ENCODE data around the gene KIAA0513.

KIAA0513 gene

DNA sequence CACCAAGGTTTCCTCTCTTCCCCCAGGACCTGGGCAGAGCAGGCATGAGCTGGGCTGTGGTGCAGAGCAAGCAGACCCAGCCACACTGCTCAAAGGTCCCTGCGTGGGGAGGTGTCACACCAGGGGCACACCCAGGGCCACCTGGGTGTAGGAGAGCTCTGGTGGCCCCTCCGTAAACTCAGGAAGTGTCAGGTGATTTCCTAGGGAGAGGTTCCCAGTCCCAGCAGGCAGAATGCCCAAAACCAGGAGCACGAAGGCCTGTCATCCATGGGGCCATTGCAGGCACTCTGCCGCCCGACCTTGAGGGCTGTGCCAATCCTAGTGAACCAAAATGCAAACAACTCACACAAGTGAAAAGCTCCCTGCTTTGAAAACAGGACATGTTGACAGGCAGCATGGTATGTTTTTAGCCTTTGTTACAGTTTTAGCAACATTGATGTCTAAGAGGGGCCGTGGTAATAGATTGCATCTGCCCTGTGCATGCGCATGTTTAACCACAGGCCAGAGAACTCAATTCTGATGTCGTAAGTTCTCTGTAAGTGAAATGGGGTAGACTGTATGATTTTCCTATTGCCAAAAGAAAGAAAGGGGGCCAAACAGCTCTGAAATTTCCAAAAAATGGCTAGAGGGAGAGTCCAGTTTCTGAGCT lies 63.4 kb downstream of the KIAA0513 start:
- no peak for DNase-seq (ENCODE audit: low spot score)

DNA sequence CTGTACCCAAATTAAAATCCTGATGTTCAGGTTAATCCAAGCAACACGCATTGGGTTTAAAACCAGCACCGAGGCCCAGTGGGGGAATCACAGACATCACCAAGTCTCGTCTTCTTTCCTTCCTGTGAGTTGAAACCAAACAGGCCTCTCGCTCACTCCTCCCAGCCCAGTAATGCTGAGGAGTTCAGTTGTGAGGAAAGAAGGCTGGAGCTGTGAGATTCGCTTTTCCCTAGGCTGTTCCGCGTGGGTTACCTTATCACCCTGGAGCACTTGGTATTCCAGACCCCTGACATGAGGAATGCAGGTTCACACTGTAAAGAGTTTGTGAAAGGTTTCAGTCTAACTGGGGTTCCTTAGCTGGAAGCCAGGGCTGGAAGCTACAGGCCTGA lies 63.9 kb downstream of the KIAA0513 start:
- no peak for DNase-seq (ENCODE audit: low spot score)

DNA sequence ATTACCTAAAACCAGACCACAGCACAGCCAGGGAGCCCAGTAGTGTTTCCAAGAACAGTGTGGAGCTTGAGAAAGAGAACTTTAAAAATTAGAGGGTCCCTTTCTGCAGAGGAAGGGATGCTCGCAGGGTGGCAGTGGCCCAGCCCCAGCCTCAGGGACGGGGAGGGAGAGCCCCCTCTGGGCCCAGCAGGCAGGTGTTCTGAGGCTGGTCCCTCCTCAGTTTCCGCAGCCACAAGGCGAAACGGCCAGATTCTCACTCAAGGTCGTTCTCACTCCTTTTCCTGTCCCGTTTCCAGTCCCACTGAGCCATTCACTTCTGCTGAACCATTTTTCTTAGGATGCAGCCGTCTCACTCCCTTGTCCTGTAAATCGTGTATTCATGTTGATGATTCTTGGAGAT lies 64.7 kb downstream of the KIAA0513 start:
- no peak for DNase-seq (ENCODE audit: low spot score)

DNA sequence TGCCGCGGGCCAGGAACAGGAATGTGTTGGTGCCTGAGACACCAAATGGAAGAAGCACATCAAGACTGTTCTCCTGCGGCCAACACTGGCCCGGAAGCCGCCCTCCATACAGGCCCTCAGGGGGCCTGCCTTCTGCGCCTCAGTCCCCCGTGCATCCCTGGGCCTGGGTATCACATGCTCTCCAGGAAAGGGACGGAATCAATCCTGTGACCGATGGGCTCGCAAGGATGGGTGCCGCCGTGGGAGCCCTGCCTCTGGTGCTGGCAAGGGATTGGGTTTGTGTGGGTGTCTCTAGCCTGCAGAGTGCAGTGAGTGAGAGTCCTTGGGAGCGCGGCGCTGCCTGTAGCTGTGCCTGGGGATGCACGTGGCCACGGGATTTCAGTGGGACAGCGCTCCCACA lies 65.3 kb downstream of the KIAA0513 start:
- no peak for DNase-seq (ENCODE audit: low spot score)

DNA sequence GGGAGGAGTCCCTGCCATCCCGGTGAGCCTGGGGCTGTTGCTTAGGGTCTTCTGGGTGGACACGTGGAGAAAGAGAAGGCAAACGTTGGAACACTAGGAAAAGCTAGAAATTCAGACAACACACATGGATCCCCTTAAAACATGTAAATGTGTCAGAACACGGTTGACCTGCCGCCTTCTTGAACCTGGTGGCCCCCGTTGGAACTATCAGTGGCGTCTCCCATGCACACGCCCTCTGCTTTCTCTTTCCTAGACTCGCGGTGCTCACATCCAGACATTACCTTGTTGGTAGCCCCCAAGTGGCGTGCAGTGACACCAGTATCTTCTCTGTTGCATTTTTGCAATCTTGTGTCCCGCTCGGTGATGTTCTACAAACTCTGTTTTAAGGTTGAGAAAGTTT lies 66.1 kb downstream of the KIAA0513 start:
- DNase-seq (ENCODE audit: low spot score), result no peak

- DNase-seq (ENCODE audit: low spot score), result no peak
These were observed 66.7 kb downstream of the KIAA0513 start for GRCh38 chr16:85094176-85094805.

DNA sequence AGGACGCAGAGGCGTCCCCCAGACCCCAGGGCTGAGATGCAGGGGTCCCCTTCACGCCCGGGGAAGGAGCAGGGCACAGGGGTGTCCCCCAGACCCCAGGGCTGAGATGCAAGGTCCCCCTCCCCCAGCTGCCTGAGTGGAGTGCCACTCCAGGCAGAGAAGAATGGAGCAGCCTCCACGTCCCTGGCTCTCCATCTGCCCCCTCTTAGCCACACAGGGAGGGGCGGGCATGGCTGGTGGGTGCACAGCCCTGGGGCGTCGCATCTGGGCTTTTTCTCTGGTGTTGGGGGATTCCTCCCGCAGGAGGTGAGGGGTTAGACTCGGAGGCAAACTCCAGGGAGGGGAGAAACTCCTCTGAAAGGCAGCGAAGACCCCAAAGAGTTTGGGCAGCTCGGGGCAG lies 67.2 kb downstream of the KIAA0513 start:
- DNase-seq (ENCODE audit: low spot score), result no peak

DNA sequence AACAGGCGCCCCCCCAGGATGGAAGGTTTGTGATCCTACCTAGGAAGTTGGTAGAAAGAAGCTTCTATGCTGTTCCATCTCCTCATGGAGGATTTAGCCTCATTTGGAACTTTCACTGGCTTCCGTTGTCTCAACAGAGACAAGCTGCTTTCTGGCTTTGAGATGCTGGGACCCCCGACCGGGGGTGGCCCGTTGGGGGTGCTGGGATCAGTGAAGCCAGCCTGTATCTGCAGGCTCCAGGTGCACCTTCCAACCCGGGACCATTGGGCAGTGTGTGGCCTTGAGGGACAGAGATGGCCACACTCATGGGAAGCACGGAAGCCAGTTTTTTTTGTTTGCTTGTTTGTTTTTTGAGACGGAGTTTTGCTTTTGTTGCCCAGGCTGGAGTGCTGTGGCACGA lies 69.3 kb downstream of the KIAA0513 start:
- no peak for DNase-seq (ENCODE audit: low spot score)

GRCh38 chr16:85098565-85098964 lies 71.0 kb downstream of the KIAA0513 start:
- no peak for DNase-seq (ENCODE audit: low spot score)

DNA sequence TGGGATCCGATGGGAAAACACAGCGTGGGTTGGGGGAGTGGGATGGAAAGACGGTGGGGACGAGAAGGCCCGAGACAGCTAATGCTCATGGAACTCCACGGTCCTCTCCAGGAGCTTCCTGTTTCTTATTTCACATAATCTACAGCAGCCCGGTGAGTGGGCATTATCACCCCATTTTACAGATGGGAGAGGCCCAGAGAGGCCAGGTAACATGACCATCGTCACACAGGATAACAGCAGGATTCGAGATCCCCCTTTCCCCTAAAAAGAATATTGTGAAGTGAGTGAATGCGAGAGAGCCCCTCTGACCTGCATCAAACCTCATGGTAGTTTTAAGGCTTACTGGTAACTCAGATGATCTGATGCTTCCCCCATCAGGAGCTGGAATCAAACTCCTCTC lies 72.7 kb downstream of the KIAA0513 start:
- no peak for DNase-seq (ENCODE audit: low spot score)

DNA sequence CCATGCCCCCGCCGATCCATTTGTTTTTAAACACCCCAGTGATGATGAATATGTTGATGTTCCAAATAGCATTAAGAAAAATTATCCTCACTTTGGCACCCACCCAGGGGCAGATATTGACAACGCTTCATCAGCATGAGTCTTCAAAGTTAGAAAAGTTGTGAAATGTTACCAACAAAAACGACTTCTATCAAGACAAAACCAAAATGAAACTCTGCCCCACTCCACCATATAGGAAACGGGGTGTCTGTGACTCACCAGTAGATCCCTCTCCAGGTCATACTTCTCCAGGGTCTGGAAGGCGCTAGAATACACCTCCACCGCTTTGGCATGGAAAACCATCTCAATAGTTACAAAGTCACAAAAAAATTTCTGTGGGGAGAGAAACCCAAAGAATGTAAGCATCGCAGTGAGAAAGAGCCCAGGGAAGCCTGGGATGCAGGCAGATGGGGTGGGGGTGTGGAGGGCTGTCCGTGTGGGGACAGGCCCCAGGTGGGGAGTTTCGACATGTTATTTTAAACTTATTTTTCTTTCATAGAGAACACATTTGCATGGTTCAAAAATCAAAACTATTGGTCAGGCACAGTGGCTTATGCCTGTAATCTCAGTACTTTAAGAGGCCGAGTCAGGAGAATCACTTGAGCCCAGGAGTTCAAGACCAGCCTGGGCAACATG lies 74.5 kb downstream of the KIAA0513 start:
- no peak for DNase-seq (ENCODE audit: low spot score)

DNA sequence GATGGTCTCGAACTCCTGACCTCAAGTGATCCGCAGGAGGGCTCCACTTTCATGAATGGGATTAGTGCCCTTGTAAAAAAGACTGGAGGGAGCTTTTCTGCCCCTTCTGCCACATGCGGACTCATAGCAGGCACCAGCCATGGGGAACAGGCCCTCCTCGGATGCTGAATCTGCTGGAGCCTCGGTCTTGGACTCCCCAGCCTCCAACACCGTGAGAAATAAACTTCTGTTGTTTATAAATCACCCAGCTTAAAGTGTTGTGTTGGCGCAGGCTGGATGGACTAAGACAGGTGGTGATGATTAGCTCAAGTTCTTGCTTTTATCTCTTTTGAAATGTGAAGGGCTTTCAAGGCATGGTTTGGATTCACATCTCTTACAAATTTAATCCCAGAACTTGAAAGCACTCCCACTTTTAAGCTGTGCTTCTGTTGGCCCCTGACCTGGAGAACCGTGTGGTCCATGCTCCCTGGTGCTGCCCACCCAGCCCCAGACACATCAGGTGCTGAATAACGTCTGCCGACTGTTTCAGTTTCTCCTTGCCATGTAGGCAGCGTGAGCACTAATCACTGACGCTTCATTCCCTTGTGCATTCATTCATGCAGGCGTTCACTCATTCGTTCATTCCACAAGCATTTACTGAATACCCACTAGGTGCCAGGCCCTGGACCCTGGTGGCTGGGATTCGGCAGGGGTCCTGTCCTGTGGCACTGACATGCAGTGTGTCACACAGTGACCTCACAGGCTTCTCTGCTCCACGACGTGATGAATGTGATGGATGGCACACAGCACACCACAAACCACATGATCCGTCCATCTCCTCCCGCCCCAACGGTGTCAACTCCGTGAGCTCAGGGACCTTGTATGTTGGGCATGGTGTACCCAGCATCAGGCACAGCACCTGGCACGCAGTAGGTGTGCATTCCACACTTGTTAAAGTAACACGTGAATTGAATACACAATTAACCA lies 75.8 kb downstream of the KIAA0513 start:
- DNase-seq (ENCODE audit: low spot score), result no peak

DNA sequence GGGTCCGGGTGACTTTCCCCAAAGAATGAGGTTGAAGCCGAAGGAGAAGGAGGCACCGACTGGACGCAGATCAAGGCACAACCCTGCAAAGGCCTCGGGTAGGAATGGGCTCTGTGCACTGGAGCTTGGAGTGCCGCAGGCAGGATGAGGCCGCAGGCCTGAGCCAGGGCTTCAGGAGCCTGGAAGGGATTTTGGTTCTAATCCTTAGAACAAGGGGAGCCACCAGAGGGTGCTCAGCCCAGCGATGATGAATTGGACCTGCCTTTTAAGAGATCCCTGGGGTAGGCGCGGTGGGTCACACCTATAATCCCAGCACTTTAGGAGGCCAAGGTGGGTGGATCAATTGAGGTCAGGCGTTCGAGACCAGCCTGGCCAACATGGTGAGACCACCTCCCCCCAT lies 76.6 kb downstream of the KIAA0513 start:
- DNase-seq (ENCODE audit: low spot score), result no peak

DNA sequence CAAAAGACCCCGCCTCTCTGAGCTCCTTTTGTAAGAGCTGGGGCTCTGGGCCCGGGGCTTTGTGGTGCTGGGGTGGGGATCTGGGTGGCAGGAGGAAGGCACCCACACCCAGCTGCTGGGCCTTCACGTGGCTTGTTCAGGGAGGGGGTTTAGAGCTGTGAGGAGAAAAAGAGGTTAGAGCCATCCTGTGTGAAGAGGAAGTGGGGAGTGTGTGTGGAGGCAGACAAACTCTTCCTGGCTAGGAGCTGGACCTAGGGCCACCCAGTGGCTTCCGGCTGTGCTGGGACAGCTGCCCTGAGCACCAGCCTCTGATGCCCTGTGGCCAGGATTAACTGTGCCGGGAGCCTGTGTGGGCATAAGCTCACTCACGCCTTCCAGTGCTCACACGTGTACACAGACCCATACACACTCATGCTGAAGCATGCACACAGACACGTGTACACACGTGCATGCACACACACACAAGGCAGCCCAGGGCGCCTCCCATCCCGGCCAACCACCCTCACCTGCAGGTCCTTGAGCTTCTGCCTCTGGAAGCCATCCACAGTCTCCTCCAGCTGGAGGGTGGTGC lies 77.3 kb downstream of the KIAA0513 start:
- no peak for DNase-seq (ENCODE audit: low spot score)

DNA sequence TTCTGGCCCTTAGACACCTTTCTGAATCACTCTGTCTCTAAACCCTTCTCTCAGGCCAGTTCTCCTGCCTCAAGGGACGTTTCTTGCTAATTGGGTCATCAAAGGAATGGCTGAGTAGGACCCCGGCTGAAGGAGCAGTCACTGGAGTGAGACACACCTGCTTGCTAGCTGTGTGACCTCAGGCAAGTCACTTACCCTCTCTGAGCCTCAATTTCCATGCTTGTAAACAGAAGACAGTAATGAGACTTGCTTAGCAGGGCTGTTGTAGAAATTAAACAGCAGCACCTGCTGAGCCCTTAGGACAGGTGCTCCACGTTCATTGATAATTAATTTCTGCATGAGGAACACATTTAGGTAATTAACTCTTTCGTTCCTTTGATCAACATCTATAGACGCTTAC lies 77.9 kb downstream of the KIAA0513 start:
- DNase-seq (ENCODE audit: low spot score), result no peak

DNA sequence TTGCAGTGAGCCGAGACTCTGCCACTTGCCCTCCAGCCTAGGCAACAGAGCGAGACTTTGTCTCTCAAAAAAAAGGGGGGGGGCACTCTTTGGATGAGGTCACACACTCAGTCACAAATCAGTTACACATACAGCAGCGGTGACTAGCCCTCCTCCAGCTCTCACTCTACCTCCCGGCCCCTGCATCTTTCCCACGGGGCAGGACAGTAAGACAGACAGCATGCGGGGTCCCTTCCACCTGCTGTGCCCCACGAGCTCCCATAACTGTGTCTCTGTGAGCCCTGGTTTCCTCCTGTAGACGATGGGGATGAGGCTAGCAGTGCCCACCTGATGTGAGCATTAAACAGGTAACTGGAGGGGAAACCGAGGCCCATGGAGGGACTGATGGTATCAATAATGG lies 79.5 kb downstream of the KIAA0513 start:
- no peak for DNase-seq (ENCODE audit: low spot score)

DNA sequence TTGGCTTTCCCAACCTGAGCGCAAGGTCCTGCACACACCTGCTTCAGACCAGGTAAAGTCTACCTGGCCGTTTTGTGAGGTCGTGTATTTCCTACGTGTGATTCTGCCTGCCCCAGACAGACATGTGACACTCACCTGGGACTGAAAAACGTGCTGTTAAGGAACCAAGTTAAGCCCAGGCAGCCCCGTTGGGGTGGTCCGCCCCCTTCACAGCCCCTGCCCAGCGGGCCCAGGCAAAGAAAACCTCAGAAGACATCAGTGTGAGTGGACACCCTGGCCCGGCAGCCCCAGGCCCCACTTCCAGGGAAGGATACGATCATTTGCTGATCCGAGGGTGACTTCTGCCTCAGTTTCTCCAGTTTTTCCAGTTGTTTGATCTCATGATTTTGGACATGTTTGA lies 79.9 kb downstream of the KIAA0513 start:
- no peak for DNase-seq (ENCODE audit: low spot score)

DNA sequence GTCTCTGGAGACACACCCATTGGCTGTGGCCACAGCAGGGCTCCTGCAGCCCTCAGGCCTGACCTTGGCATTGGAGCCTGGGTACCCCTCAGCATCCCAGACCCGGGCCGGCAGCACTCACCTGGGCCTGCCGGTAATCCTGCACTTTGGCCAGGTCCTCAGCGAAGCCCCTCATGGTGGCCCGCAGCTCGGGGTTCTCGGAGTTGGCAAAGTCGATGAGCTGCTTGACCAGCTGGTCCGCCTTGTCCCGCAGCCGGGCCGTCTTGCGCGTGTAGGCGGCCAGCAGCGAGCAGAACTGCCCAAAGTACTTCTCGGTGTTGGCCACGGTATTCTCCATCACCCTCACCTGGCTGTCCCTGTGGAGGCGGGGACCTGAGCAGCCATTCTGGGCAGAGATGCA lies 82.5 kb downstream of the KIAA0513 start:
- DNase-seq (ENCODE audit: low spot score), result no peak

GRCh38 chr16:85111184-85111583 lies 83.6 kb downstream of the KIAA0513 start:
- no peak for DNase-seq (ENCODE audit: low spot score)

- DNase-seq (ENCODE audit: low spot score), result no peak
These were observed 84.8 kb downstream of the KIAA0513 start, which contains the start of gene CIBAR2 for GRCh38 chr16:85112364-85112763. TSS of gene CIBAR2 (minus strand) at chr16:85112472. CDS start at chr16:85112352, 120 bp downstream.

- no peak for DNase-seq (ENCODE audit: low spot score)
These were observed 85.7 kb downstream of the KIAA0513 start for GRCh38 chr16:85113168-85113733.

DNA sequence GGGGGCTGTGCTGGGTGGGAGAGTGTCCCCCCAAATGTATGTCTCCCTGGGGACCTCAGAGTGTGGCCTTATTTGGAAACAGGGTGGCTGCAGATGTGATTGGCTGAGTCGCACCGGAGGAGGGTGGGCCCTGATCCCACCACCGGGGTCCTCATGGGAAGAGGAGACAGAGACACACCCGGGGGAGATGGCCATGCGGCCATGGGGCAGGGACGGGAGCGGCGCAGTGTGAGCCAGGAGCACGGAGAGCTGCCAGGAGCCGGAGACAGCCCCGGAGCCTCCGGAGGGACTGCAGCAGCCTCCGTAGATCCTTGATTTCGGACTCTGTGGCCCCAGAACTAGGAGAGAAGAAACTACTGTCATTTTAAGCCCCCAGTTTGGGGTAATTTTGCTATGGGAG lies 86.3 kb downstream of the KIAA0513 start:
- no peak for DNase-seq (ENCODE audit: low spot score)
